ENCODE measurements around the gene TSSK2.

GRCh38 chr22:19127329-19128008, 3.6 kb upstream of the TSSK2 start:
- TF ChIP-seq EZH2 (IDR thresholded peaks at IDR 0.05; ENCODE audit: borderline replicate concordance, low read length) = no peak
- TF ChIP-seq CTCF (conservative IDR thresholded peaks at IDR 0.05 in 1 of 2, IDR thresholded peaks at IDR 0.05 in 1 of 2; ENCODE audit: extremely low read depth in 1 of 2, insufficient read depth in 1 of 2, low read depth in 1 of 2, low read length in 2 of 2) = no peak
